GM18858 (cell line): ENCODE results near the gene FBXL19.

Experiments
- ATAC-seq: cut with Tn5 transposase; IDR thresholded peaks from one replicate; pipeline ENCODE4 v1.9.1; 2021; ENCODE audit not compliant: unreplicated experiment

Gene FBXL19

GRCh38 chr16:30961384-30961783 is 38.0 kb downstream of the FBXL19 start:
- ATAC-seq = no peak

- no peak for ATAC-seq
These were observed 40.6 kb downstream of the FBXL19 start for GRCh38 chr16:30963925-30964511.

GRCh38 chr16:30964574-30965226 is 41.3 kb downstream of the FBXL19 start:
- ATAC-seq = no peak

- ATAC-seq = no peak
These were observed 42.1 kb downstream of the FBXL19 start for GRCh38 chr16:30965436-30965835.

- no peak for ATAC-seq
These were observed 42.8 kb downstream of the FBXL19 start for GRCh38 chr16:30966033-30966619.

GRCh38 chr16:30967795-30968194 is 44.4 kb downstream of the FBXL19 start:
- no peak for ATAC-seq

GRCh38 chr16:30969246-30969842 is 46.0 kb downstream of the FBXL19 start:
- ATAC-seq = no peak

- ATAC-seq = no peak
These were observed 47.9 kb downstream of the FBXL19 start for GRCh38 chr16:30971298-30971697.

- no peak for ATAC-seq
These were observed 49.5 kb downstream of the FBXL19 start for GRCh38 chr16:30972872-30973271.

- ATAC-seq = no peak
These were observed 51.0 kb downstream of the FBXL19 start for GRCh38 chr16:30974348-30974747.

GRCh38 chr16:30976486-30976885 is 53.1 kb downstream of the FBXL19 start:
- no peak for ATAC-seq

GRCh38 chr16:30977502-30977901 is 54.1 kb downstream of the FBXL19 start:
- no peak for ATAC-seq

- no peak for ATAC-seq
These were observed 56.0 kb downstream of the FBXL19 start for GRCh38 chr16:30979170-30980022.

- ATAC-seq = no peak
These were observed 56.6 kb downstream of the FBXL19 start for GRCh38 chr16:30980023-30980371.

GRCh38 chr16:30980434-30980833 is 57.1 kb downstream of the FBXL19 start:
- no peak for ATAC-seq

GRCh38 chr16:30980959-30981358 is 57.6 kb downstream of the FBXL19 start:
- no peak for ATAC-seq

- ATAC-seq = no peak
These were observed 59.3 kb downstream of the FBXL19 start for GRCh38 chr16:30982548-30983288.

- ATAC-seq = no peak
These were observed 60.0 kb downstream of the FBXL19 start for GRCh38 chr16:30983289-30983889.

- no peak for ATAC-seq
These were observed 60.7 kb downstream of the FBXL19 start for GRCh38 chr16:30983898-30984610.
